GM18873 (cell line): ENCODE results near the gene ERBB4.
"Not testable (repeated sequence)": the region's sequence is repeated elsewhere in the genome, so short reads cannot be mapped to it uniquely, and the experiment has no call there.

ENCODE experiments used
- ATAC-seq: cut with Tn5 transposase; IDR thresholded peaks from one replicate; pipeline ENCODE4 v1.9.1; 2021; ENCODE audit warnings: mild to moderate bottlenecking, moderate library complexity, moderate number of reproducible peaks; ENCODE audit not compliant: unreplicated experiment, low FRiP score

ERBB4 gene

DNA sequence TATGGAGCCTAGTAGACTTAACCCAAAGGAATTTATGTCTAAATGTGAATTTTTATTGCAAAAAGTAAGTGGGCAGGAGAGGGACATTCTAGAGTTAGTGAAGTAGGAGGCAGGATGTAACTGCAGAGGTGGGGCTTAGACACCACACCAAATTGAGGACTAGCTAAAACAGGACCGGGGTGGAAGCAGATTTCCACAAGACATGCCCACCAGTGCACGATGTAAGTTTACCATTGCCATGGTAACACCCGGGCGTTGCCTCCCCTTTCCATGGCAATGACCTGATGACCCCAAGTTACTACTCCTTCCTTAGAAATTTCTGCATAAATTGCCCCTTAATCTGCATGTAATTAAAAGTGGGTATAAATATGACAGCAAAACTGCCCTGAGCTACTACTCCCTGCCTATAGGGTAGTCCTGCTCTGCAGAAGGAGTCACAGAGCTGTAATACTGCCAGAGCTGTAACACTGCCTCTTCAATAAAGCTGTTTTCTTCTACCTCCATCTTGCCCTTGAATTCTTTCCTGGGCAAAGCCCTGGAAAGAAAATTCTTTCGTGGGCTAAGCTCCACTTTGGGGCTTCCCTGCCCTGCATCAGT is 509.7 kb downstream of the ERBB4 start:
- no peak for ATAC-seq

DNA sequence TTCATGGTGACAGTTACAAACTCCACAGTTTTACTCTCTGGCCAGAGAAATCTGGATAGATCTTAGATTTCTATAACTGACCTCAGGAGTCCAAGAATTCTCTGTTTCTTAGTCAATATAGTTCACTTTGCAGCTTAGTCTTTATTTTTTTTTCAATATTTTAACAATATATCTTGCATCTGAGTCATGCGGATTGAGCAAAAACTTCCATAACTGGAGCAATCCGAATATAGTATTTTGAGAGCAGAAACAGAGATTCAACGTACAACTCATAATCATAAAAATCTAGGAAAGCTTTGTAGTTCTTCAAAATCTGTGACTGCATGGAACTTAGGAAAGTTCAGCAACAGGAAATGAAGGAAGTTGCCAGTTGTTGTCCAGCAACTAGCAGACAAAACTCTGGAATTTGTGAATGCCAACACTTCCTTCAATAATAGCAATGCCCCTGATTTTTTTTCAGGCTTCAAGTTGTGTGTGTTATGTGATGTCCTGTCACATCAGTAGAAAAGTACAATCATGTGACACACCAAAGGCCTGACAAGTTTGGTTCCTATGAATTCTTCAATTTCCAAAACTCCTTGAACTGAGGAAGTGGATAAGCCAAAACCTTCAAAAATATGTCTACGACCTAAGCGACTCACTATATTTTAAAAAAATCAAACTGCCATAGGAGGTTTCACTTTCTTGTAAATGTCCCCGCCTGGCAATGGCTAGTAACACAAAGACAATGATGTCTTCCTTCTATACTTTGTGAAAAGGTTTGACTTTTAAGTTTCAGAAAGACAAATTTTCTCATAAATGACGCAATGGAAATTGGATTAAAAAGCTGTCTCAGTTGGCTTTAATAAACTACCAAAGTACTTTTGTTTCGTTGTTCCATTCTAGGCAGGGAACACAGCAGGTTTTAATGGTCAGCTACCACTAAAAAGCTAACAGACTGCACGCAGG is 510.6 kb downstream of the ERBB4 start:
- ATAC-seq, result no peak

DNA sequence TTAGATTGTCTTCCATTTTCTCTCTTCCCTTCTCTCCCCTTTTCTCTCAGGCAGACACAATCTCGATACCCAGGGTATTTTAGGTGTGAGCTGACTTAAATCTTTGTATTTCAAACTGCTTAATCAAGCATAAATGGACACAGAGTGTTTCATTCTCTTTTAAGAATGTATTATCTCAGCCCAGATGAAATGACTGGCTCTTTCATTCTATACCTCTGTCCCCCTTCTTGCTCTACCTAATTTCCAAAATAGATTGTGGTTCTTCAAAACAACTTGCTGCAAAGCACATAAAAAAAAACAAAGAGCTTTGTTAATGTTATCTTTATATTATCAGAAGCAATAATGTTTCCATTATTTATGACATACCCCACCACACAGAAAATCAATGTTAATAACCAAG is 514.6 kb downstream of the ERBB4 start:
- ATAC-seq, result no peak

DNA sequence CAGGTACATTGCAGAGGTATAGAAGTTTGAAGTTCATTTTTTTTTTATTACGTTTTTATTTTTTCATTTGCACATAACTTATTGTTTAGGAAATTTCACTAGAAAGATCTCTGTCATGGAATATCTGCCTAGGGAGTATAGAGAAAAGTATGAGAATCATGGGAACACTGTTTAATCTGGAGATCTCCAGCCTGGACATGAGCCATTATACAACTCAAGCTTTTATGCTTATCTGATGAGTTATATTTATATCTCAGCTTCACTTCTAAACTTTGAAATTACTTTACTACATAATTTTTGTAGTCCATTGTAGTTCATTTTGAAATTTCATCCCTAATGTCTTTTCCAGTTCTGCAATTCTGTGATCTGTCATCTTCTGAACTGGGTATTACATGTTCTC is 515.6 kb downstream of the ERBB4 start:
- no peak for ATAC-seq

DNA sequence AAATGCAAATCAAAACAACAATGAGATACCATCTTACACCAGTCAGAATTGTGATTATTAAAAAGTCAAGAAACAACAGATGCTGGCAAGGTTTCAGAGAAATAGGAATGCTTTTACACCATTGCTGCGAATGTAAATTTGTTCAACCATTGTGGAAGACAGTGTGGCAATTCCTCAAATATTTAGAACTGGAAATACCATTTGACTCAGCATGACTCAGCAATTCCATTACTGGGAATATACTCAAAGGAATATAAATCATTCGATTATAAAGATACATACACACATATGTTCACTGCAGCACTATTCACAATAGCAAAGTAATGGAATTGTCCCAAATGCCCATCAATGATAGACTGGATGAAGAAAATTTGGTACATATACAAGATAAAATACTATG is 516.7 kb downstream of the ERBB4 start:
- ATAC-seq, result no peak

DNA sequence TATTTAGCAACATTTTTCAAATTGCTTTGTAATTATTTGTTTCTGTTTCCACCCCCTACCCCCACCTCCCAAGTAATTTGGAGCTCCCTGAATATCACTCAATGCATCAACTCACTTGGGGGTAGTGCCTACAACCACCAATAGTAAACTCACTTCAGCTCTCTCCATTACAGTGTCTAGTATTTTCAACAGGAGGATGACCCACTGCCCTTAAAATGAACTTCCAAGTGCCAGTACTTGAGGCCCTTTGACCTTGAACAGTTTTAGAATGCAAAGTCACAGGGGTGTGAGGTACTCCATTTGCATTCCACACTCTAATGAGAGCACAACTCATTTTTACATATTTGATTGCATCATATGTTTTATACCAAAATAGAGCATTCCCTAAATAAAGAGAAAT is 523.0 kb downstream of the ERBB4 start:
- no peak for ATAC-seq

DNA sequence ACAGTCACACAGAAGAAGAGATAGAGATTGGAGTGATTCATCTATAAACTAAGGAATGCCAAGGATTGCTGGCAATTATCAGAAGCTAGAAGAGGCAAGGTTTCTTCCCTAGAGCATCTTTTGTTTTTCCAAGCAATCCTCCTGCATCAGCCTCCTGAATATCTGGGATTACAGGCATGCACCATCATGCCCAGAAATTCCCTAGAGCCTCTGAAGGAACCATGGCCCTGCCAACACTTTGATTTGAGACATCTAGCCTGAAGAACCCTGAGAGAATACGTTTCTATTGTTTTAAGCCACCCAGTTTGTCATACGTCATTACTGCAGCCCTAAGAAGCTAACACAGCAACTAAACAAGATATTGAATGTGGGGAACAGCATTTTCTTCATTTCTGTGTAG is 525.0 kb downstream of the ERBB4 start:
- ATAC-seq, result no peak

DNA sequence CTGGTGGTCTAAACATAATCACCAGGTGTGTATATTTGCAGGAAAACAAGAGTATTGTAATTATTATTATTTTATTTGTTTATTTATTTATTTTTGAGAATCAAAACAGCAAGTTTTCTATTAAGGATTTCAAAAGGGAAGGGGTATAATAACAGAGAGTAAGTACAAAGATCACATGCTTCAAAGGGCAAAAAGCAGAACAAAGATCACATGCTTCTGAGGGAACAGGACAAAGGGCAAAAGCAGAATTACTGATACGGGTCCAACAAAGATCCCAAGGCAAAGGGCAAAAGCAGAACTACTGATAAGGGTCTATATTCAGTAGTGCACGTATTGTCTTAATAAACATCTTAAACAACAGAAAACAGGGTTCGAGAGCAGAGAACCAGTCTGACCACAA is 528.3 kb downstream of the ERBB4 start:
- ATAC-seq, result not testable (repeated sequence)

DNA sequence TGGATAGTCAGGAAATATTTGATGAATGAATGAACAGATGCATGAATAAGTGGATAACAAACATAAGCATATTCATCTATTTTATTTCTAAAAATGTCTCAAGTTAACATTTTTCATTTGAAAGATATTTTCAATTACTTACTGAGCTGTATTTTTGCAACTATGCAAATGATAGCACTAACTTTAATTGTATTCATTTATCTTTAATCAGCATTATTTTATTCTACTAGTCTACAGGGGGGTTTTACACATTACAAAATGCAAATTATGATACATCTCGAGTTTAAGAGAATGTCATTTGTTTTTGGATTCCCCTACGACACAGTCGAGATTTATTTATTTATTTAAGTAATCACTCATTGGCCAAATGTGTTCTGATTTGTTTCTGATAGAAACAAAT is 530.6 kb downstream of the ERBB4 start:
- ATAC-seq, result no peak

DNA sequence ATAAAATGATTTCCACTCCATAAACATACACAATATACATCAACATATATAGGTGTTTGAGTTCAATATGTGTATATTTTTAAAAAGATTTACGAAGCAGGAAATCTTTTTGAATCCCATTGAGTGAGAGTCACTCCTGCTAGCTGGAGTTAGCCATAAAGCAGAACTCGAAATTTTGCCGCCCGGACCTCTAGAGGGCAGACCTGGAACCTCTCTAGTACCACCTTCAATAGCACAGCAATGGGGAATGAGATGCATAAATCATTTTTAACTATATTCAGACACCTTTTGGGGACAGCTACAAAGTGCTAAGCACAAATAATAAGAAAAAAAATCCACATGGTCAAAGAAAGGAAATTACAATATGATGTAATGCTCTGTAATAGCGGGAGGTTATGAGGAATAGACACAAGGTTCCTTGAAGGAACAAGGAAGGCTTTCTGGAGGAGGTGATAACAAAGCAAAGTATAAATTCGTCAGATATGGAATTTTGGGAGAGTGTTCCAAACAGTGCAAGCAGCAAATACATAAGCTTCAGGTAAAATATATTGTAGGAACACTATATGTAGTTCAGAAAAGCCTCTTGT is 533.4 kb downstream of the ERBB4 start:
- ATAC-seq, result no peak

DNA sequence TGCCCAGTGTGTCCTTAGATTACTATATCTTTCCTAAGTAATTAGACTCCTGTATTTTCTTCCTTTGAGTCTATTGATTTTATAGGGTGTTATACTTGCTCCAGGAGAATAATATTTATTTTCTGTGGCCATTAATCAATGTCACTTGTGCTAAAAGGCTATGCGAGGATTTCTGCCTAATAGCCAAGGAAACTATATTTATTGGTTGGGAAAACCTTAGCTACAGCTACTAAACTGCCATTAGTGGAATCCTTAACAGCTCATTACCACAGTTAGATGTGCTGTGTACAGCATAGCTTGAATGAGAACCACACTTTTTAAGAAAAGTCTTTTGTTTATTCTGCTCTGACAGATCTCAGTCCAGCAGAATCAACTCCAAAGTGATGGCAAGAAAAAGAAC is 537.3 kb downstream of the ERBB4 start:
- no peak for ATAC-seq

DNA sequence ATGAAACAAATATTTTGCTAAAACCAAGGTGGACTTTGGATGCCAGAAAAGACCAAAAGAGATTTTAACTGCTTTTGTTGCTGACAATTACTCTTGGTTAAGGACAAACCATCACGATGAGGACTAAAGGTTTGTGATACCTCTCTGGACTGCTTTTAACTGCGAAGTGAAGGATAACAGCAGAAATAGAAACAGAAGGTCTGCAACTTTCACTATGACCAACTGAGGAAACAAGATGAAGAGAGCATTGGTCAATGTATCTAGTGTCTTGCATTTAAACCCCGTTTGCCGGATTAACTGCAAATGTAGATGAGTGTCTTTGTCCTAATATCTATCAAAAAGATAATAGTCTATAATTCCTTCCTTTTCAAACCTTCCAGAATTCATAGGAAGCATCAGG is 541.7 kb downstream of the ERBB4 start:
- no peak for ATAC-seq

DNA sequence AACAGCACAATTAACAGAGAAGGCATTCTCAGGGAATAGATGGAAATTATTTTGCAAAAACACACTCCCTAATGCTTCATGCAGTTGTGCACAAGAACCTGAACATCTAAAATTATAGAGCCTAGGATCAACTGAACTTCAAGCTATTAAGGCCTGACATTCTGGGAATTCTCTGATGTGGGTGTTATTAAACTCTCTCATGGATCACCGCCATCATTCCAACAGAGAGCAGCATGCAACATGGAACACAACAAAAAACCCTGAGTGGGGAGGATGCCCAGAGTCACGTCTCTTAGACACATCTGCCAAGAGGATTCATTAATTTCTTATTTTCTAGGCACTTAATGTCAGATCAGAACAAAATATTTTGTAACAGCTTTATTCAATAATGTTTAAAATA is 543.8 kb downstream of the ERBB4 start:
- ATAC-seq, result no peak

DNA sequence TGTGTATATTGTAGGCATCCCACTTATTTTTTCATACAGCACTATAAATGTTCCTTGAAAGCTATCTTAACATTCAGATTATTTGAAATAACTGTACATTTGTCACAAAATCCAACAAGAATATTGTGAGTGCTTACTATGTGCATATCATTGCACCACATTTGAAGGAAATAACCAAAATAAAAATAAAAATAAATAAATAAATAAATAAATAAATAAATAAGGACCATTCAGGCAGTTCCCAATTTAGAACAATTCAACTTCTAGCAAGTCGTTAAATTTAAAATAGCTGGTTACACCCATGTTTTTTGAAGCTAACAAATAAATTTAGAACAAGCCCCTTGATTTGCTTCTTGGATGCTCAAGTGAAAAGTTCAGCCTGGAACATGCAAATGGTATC is 548.3 kb downstream of the ERBB4 start:
- no peak for ATAC-seq

DNA sequence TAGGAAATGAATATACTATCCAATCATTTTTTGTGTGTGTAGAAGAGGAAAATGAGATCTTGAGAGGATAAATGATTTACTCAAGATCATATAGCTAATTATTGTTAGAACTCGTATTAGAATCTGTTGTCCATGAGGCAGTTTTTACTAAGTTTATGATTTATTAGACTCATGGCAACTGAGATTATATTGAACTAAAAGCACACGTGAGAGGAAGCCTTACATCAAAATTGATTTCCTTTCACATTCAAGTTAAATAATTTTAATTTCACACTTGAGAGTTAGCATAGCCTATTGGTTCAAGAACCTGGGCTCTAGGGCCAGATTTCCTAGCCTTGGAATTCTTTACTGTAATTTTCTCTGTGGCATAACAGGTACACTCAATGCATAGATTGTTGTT is 552.3 kb downstream of the ERBB4 start:
- ATAC-seq, result no peak

DNA sequence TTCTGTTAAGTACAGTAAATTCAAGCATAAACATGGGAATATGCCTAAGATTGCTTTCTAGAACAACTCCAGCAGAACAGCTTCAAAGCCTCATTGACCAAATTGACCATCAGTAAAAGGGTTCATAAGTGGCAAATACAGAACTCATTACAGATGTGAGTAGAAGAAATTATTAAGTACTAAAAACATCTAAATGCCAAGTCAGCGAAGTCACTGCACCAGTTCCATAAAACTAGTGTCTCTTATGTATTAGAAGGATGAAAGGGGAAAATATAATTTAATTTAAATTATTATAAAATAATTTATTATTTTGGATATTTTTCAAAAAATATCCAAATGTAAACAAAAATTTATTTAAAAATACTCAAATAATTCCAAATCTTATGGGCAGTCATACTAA is 553.2 kb downstream of the ERBB4 start:
- no peak for ATAC-seq

DNA sequence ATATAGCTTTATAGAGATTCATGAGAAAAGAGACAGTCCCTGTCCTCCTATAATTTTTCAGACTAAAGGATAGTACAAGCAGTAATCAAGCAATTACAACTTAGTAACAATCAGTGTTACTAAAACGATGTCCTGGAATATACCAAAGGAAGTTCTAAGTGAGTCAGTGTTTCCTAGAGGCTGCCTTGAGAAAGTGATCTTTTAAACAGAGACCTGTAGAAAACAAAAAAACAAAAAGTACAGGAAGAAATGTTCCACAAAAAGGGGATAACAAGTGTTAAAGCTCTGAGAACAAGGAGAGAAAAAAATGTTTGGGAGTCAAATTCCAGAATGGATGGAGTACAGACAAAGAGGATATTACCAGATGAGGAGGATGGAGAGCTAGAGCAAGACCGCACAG is 556.4 kb downstream of the ERBB4 start:
- ATAC-seq, result no peak

DNA sequence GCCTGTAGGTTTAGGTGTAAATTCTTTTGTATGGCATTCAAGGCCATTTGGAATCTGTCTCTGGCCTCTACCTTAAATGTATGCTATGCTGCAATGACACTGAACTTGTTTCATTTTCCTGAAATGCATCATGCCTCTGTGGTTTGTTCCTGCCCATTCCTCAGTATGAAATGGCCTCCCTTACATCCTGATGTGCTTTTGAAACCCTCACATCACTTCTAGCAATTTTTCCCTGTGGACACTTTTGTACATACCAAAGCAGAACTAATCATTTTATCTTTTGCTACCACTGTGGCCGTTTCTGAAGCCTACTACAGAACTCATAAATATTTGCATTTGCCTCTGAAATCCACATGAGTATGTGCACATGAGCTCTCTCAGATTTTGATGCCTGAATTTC is 557.2 kb downstream of the ERBB4 start:
- ATAC-seq, result no peak

DNA sequence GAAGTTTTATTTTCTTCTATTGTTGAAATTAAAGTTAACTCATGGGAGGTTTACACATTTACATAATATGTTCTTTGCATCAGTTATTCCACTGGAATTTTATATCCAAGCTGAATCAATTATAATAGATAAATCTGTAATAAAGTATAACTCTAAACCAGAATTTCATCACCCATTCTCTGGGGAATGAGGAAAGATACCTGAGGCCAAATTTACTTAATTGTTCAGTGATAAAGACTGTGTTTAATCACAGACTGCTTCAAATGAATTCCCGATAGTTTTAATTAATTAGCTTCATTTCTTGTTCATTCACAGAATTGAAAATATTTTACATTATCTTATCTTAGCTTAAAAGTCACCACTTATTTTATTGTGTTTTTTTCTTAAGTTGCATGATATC is 562.5 kb downstream of the ERBB4 start:
- ATAC-seq, result no peak

DNA sequence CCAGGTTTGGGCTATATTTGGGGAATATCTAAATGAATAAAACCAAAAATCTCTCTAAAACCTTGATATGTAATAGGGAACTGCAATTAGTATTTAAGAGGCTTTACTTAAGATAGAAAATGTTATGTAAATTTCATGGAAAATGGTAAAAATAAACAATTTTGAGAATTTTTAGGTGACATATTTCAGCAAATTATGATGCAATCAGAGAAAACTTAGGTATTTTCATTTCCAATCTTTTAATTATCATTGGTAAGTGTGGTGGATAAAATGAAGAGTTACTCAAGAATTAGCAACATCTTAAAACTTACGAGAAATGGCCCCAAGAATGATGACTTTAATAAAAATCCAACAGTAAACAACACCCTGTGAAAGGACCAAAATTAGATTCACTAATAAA is 571.4 kb downstream of the ERBB4 start:
- ATAC-seq, result no peak

DNA sequence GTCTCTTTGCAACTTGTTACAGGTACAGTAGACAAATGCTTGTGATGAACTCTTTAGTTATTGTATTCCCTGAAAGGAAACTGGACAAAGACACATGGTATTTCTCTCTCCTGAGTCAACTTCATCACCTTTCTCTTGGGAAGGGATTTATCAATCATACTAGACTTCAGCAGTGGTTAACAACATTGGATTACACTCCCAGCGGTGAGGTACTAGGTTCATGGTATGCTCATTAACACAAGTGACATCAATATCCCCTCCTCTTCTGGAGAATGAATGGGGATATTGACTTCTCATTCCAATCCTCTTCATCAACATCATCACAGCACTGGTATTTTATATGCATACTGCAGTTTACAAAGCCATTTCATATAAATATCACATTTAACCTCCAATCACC is 574.6 kb downstream of the ERBB4 start:
- no peak for ATAC-seq

DNA sequence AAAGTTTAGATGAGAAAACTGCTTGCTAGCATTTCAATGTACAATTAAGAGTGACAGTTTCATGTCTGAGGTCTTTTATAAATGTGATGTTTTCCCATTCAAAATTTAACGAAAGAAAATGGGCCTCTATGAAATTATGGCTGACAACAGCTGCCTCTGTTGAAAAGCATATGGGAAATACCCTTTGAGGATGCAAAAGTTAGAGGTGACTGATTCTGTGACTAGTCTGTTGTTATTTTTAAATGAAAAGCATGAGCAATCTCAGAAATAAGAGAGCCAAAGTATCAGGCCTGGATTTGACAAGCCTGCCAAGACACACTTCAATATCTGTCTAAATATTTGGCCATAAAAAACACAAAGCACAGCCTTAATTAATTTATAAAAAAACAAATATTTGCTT is 580.8 kb downstream of the ERBB4 start:
- ATAC-seq, result peak; percentile 86
